ENCODE data around the gene RGS17. TPM values are rescaled to one million over a fixed set of nuclear protein-coding genes. Genes with fewer than 3 reads are reported as not detected.

The RGS17 gene
- total and polyA plus RNA-seq, 10 of the 15 experiments (the other 5 are each of a cell fraction or from before 2014, with no cell fraction given): 0.06 to 0.29 (median 0.14) TPM; not detected in 4

DNA sequence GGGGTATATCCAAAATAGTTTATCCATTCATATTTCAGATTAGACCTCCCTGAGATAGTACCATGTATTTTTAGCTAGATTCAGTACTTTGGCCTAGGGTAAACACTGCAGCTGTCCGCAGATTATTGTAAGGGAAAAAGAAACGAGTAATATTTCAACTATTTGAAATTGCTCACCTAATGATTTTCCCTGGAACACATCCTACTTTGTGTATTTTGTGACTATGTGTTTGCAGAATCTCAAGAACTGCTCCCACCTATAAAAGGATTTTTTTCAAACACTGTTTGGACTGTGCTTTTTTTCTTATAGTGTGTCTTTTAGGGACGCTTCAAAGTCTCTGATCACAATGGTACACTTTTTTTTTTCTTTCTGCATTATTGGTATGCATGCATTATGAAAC, 42.3 kb downstream of the RGS17 start (continued):
- no peak for TF ChIP-seq MTA2 (IDR thresholded peaks at IDR 0.05; ENCODE audit: low read depth)
- no peak for TF ChIP-seq MXI1 (IDR thresholded peaks at IDR 0.05; ENCODE audit: low read depth, low read length)
- TF ChIP-seq, protein P1, sequence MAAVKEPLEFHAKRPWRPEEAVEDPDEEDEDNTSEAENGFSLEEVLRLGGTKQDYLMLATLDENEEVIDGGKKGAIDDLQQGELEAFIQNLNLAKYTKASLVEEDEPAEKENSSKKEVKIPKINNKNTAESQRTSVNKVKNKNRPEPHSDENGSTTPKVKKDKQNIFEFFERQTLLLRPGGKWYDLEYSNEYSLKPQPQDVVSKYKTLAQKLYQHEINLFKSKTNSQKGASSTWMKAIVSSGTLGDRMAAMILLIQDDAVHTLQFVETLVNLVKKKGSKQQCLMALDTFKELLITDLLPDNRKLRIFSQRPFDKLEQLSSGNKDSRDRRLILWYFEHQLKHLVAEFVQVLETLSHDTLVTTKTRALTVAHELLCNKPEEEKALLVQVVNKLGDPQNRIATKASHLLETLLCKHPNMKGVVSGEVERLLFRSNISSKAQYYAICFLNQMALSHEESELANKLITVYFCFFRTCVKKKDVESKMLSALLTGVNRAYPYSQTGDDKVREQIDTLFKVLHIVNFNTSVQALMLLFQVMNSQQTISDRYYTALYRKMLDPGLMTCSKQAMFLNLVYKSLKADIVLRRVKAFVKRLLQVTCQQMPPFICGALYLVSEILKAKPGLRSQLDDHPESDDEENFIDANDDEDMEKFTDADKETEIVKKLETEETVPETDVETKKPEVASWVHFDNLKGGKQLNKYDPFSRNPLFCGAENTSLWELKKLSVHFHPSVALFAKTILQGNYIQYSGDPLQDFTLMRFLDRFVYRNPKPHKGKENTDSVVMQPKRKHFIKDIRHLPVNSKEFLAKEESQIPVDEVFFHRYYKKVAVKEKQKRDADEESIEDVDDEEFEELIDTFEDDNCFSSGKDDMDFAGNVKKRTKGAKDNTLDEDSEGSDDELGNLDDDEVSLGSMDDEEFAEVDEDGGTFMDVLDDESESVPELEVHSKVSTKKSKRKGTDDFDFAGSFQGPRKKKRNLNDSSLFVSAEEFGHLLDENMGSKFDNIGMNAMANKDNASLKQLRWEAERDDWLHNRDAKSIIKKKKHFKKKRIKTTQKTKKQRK (IDR thresholded peaks at IDR 0.05; ENCODE audit: low read depth, low read length): no peak
- no peak for TF ChIP-seq POLR2AphosphoS2 (IDR thresholded peaks at IDR 0.05; ENCODE audit: low read depth, low read length)
- no peak for TF ChIP-seq GATAD2B (conservative IDR thresholded peaks at IDR 0.05; ENCODE audit: low read depth)
- TF ChIP-seq, protein P2, sequence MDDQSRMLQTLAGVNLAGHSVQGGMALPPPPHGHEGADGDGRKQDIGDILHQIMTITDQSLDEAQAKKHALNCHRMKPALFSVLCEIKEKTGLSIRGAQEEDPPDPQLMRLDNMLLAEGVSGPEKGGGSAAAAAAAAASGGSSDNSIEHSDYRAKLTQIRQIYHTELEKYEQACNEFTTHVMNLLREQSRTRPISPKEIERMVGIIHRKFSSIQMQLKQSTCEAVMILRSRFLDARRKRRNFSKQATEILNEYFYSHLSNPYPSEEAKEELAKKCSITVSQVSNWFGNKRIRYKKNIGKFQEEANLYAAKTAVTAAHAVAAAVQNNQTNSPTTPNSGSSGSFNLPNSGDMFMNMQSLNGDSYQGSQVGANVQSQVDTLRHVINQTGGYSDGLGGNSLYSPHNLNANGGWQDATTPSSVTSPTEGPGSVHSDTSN (IDR thresholded peaks at IDR 0.05; ENCODE audit: insufficient replicate concordance, low read depth, low read length): no peak
- TF ChIP-seq, protein P3, sequence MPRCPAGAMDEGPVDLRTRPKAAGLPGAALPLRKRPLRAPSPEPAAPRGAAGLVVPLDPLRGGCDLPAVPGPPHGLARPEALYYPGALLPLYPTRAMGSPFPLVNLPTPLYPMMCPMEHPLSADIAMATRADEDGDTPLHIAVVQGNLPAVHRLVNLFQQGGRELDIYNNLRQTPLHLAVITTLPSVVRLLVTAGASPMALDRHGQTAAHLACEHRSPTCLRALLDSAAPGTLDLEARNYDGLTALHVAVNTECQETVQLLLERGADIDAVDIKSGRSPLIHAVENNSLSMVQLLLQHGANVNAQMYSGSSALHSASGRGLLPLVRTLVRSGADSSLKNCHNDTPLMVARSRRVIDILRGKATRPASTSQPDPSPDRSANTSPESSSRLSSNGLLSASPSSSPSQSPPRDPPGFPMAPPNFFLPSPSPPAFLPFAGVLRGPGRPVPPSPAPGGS (IDR thresholded peaks at IDR 0.05; ENCODE audit: borderline replicate concordance, insufficient read depth, low read depth, low read length, poor library complexity, severe bottlenecking): no peak
- TF ChIP-seq NR2C1 (IDR thresholded peaks at IDR 0.05): no peak
- TF ChIP-seq ZNF207 (IDR thresholded peaks at IDR 0.05; ENCODE audit: borderline replicate concordance): no peak
